HG02678 (cell line): ENCODE results near the gene A3GALT2.

Experiments used
- ATAC-seq: cut with Tn5 transposase; IDR thresholded peaks from one replicate; pipeline ENCODE4 v1.9.1; 2021; ENCODE audit warnings: mild to moderate bottlenecking, moderate library complexity; ENCODE audit not compliant: unreplicated experiment

The A3GALT2 gene

DNA sequence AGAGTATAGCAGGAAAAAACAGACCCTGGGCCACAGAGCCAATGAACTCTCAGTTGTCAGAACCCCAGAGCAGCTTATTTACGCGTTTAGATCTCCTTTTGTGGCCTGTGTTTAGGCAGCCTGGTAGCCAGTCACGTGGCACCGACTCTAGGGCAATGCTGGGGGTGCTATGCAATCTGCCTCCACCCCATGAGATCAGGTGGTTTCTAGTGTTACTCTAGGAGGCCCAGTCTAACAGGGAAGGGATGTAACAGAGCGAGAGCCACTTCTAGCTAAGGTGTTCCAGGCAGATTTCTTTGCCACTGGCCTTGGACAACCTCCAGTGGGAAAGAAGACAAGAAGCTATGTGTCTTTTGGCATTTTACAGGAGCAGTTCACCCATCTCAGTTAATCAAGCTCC, 12.0 kb upstream of the A3GALT2 start:
- ATAC-seq: no peak

DNA sequence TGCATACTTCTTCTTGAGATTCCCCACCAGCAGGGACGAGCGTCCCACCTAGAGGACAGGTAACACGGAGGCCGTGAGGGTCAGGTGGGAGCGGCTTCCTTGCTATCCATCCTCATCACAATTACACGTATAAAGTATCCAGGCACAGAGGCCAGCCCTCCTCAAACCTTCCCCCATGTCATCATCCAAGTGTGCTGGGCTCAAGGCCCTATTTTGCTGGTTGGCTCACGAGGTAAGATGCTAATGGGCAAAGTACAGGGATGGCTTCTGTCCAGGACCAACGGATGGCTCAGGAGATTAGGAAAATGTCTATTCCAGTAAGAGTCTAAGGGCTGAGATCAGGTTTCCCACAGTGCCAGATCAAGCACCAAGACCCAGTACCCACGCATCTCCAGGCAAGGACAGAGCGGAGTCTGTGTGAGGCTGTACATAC, 11.5 kb upstream of the A3GALT2 start:
- ATAC-seq: no peak

DNA sequence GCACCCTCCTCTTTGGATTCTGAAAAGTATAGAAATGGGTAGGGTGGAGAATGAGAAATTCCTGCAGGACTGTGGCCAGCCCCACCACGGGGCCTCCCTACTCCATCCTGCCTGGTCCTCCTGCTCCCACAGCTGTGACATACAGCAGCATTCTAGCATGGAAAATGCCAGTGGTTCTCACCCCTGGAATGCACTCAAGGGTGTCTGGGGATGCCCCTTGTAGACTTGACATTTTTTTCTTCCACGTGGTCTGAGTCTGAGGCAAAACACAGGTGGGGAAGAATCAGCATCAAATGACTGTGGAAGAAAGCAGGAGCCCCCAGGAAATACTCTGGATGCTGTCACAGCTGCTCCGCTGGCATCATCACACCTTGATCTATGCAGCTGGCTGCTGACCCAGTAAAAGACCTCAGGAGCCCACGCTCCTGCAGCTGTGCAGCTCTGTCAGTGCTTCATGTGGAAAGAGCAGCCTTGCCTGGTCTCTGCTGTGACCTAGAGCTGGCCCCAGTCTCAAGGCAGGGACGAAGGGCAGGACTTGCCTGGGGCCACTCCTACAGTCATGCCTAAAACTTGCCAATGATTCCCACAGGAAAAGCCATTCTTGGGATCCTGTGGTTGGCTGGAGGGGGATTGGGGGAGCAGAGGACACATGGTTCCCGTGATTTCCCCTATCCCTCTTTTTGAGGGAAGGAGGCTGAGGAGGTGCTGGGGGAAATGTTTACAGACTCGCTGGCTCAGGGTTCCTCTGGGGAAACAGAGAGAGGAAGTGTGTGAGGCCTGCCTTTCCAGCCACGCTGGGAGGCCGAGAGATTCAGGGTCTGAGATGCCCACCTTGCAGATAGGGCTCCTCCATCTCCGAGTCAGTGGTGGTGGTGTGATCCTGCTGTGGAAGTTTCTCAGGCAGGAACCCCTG, 10.8 kb upstream of the A3GALT2 start:
- ATAC-seq: no peak

DNA sequence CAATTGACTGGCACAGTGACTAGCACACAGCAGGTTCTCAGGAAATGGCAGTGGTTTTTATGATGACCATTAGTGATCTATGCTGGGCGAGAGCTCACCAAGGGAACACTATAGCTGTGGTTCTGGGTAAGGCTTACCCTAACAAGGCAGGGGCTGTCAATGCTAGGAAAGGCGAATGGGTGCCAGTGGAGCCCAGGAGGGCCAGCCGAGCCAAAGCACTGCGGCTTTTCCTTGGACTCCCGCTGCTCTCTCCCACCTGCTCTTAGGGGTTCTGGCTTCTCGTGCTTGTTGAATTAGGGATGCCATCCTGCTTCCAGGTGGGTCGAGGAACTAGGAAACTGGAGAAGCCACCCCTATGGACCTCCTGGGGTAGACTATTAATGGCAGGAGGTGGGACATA, 10.0 kb upstream of the A3GALT2 start:
- no peak for ATAC-seq

DNA sequence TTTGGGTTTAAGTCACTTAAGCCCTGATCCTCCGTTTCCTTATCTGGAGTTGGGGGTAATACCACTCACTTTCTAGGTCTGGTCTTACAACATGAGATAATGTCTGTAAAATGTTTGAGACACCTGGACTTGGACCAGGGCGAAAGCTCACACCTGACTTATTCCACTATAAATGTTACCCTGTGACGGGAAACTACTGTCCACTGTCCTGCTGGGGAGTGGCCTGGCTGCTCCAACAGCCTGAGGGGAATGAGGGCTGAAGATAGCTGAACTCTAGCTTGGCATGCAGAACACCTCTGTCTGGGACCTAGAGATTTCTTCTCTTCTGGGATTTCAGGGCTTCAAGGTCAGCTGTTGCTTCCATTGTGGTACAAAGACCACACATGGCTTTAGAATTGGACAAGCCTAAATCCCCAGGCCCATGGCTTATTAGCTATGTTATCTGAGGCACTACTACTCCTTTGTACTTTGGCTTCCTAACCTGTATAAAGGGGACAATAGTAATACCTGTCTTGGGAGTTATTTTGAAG, 9.5 kb upstream of the A3GALT2 start:
- no peak for ATAC-seq

DNA sequence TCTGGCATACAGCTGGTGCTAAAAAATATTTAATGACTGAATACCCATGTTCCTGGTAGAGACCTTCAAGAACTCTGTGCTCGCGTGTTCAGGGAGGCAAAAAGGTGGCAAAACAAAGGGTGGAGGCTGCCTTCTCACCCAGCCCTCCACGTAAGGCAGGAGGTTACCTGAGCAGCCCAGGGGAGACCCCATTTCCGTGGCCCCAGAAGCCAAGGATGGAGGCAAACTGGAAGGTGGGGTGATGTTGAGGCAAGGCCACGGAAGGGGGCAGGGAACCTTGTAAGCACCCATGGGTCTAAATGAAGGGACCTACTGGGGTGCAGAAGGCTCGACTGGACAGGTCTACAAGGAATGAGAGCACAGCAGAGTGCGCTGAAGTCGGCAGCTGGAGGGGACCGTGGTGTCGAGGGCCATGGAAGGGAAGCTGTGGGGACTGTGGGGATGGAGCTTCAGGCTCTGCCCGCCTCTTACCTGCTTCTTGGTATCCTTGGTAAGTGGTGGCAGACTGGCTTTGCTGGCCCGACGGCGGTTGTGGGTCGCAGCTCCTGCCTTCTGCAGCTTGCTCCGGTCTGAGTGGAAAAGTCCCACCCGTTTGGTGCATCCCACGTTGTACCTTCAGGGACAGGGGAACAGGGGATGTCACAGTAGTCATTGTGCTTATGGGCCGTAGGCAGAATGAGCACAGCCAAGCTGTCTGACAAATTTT, 8.9 kb upstream of the A3GALT2 start:
- no peak for ATAC-seq

DNA sequence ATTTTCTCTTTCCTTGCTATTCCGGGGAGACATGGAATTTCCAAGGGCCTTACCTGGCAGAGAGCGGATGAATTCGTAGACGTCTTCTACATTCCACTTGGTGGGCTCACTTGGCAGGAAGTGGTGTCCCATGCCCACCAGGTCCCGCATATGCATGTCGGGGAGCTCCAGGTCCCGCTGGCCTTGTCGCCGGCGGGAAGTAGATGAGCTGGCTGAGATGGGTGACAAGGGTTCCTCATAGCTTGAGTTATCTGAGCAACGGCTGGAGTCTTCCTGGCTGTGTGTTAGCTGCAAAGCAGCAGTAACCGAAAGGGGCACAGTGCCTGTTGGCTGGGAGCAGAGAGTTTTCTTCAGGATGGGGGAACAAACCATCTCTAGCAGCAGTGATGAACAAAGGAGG, 7.9 kb upstream of the A3GALT2 start:
- no peak for ATAC-seq

DNA sequence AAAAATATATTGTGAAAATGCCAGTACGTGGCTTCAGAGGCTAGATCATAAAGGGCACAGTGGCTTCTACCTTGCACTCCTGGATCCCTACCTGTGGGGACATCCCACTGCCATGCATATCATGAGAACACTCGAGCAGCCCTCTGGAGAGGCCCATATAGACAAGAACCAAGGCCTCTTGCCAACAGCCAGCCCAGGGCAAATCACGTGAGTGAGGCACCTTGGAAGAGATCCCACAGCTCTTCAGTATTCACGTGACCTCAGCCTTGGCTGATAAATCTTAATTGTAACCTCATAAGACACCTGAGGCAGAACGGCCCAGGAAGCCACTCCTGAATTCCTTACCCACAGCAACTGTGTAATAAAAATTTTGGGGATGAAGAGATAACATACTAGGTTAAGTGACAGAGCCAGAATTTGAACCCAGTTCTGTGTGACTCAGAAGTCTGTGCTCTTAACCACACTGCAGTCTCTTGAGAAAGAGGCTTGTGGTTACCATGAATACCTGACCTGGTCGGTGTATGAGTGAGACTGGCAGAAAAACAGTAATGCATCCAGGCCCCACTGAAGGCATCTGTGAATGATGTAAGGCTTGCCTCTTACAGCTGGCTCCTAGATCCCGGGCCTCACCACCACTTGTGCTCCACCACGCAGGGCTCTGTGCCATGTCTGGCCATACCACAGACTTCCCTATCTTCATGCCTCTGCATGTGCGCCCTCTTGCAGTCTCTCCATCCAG, 6.9 kb upstream of the A3GALT2 start:
- ATAC-seq: no peak

DNA sequence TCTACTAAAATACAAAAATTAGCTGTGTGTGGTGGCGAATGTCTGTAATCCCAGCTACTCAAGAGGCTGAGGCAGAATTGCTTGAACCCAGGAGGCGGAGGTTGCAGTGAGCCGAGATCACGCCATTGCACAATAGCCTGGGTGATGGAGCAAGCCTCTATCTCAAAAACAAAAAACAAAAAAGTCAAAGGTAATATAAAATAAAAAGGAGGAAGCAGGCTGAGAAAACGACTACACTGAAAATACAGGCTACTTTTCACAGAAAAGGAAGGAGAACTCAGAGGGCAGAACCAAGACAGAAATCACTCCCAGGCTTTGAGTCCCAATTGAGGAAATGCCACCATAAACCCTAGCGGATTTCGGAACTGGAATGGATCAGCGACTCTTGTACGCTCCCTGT, 5.9 kb upstream of the A3GALT2 start:
- ATAC-seq: no peak

DNA sequence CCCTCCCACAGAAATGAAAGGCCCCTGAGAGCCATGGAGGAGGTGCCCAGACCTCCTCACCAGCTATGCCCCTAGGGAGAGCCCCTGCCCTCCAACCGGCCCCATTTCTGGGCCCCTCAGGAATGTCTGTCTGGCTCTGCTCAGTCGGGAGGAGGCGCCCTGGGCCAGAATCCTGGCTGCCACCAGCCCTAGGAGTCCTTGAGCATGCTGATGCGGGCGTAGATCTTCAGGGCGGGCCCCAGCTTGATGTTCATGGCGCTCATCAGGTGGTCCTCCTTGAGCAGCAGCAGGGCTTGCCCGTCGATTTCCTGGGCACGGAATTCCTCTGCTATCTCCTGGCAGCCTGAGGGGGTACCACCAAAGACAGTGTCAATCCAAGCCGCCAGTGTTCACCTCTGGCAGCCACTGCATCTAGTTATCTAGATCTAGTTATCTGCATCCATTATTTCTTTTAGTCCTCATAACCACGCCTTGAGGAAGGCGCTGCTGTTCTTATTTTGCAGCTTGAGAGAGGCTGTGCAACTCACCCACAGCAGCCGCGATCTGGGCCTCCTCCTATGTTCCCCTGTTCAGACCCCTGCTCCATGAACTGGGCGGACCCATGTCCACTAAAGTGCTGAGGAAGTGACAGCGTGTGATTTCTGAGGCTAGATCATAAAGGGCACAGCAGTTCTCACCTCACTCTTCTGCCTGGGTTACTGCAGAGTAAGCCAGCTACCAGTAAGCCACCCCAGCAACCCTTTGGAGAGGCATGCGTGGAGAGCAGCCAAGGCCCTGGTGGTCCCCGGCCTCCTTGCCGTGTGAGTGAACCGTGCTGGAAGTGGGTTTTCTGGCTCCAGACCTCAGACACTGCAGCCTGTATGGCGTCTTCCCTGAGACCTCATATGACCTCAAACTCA, 4.0 kb upstream of the A3GALT2 start:
- no peak for ATAC-seq

DNA sequence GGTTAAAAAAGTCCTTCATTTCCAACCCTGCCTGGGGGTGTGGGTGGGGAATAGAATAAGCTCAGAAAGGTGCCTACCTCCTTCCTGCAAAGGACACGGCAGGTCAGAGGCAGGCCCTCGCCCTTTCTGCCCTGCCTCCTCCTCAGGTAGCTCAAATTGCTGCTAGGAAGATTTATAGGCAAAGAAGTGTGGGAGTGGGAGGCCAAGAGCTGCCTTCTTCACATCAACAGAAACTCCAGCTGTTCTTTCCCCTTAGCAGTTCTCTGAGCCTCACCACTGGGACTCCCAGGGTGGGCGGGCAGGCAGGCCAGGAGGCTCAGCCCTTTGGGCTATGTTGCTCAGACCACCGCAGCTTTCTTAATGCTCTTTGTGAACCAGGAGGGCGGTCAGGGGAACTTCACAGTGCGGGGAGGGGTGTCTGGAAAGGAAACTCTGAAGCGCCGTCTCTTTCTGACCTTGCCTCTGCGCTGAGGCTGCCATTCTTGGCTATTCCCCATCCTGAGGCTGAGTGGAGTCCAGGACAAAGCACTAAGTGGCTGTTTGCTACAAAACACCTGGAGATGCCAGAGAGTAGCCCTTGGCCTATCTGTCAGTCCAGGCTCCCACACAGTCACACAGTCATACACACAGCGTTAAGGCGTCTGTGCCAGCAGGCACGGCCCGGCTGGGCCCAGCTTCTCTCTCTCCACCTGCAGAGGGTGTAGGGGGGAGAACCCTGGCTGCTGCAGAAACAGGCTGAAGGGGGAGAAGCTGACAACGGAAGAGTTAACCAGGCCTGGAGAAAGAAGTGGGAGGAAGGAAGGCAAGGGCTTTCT, 3.0 kb upstream of the A3GALT2 start:
- ATAC-seq: no peak

DNA sequence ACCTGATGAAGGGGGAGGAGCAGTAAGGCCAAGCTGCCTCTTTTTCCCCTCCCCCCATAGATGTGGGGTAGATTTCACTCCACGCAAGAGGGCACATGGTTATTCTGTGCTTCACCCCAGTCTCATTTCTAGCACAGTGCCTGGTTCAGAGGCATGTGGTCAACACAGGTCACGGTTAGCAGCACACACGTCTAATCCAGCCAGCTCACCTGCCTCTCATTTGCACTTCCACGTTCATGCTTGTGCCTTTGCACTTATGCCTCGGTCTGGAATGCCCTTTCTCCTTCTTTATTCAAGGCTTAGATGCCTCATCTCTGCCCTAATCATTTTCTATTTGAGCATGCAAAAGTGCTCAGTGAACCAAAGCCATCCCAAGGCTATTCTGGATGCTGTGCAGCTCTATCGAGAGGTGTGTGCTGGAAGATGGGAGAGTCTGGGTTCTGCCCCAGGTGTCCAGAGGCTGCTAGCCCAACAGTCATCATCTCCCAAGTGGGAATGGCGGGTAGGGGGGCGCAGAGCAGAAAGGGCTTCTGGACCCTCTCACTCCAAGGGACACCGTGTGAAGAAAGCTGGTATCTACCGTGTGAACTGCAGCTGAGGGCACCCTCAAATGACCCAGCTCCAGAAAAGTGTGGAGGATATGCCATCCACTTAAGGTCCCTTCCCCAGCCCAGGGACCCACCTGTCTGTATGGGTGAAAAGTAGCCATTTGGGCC, 2.1 kb upstream of the A3GALT2 start:
- ATAC-seq: no peak

DNA sequence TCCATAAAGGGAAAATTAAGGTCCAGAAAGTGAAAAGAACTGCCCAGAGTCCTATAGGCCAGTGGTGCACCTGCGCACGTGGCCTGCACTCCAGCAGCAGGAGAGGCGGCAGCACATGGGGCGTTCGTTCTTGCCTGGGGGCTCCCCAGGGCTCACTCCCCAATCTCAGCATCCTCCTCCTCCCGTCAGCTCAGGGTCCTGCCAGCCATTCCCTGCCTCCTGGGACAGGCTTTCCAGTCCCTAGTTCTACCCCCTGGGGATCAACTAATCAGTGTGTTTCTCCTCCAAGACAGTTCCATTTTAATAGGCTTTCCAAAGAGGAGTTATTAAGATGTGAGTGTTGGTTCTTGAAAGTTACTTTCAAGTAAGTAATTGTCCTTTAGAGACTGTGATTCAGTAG, 1.2 kb upstream of the A3GALT2 start:
- ATAC-seq: no peak

DNA sequence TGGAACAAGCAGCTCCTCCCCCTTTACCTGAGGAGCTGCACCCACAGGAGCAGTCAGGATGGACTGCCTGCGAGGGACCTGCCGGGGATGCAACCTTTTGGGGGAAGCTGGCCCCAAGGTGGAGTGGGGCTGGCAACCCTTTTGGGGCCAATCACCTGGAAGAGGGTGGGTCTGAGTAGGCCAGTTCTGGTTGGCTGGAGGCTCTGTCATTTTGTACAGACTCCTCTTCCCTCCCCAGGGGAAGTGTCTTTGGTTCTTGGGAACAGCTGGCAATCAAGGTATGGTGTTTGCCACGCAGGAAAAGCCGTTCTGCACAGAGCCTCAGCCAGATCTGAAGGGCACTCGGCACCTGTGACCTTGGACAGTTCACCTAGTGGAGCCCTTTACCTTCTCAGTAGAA, 280 bp upstream of the A3GALT2 start:
- ATAC-seq: no peak

DNA sequence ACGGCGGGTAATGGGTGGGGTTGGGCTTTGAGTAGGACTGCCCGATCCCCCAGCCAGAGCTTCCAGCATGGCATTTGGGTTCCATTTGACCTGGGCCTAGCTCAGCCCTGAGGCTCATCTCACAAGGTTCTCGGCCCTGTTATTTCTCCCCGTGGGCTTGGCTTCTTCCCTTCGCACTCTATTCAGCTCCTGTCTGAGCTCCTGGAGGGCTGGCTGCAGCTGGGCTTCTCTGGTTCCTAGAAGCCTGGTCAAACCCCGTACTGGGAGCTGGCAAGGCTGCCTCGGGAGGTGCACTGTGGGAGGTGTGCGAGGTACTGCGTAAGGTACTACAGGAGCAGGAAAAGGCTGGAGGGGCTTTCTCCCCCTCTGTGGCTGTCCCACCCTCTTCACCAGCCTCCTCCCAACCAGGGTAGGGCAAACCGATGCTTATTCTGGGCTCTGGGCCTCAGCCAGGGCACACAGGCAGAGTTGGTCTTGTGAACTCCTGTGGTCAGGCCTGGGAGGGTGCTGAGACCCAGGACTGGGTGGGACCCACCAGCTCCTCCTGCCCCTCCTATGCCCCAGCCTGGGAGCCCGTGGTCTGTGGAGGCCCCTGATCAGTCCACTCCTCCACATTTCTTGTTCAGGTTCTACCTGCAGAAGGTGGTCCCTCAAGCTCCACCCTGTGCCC, 814 bp downstream of the A3GALT2 start:
- ATAC-seq: no peak

DNA sequence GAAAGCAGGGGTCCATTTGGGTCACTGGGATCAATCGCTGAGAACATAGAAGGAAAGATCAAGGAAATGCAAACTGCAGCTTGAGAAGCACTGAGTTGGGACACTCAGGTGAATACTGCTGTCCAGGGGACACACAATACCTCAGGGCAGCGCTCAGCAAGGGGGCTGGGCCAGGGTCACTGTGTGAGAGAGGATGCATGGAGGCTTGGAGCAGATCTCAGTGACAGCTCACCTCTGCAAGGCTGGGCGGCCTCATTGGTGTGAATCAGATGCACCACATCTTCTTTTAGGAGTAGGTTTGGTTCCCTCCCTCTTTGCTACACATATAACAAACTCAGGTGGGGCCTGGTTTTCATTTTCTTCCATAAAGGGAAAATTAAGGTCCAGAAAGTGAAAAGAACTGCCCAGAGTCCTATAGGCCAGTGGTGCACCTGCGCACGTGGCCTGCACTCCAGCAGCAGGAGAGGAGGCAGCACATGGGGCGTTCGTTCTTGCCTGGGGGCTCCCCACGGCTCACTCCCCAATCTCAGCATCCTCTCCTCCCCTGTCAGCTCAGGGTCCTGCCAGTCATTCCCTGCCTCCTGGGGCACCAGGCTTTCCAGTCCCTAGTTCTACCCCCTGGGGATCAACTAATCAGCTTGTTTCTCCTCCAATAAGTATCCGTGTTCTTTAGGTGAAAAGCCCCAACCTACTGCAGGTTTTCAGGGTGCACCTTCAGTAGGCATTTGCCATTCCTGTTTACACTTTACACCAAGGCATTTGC, 1.5 kb downstream of the A3GALT2 start:
- no peak for ATAC-seq

DNA sequence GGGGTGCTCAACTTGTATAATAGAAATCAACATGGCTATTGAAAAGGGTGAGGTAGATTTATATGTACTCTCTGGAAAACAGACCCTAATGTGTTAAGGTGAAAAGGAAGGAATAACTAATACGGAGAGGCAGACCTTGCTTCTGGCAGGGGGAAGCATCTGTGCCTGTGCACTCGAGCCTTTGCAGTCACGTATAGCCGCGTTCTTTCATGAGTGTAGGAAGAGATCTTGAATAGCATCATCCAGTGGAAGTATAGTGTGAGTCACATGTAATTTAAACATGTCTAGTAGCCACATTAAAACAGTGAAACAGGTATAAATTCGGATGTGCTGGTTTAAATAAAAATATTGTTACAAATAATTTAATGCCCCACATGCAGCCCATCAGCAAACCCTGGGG, 3.0 kb downstream of the A3GALT2 start:
- ATAC-seq: no peak

DNA sequence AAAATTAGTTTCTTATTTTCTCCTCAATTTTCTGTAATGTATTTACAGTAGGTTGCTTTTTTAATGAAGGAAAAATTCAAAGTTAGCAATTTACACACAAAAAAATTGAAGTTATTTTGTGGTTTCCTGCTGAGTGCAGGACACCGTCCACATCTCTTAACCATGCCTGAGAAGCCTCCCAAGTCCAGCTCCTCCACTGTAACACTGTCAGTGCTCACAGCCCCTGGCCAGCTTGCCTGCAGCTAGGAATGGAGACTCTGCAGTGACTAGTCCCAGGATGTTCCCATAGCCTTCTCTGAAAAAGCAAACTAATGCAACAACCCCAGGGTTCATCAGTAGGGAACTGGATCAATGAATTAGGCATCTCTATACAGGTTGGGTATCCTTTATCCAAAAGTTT, 3.5 kb downstream of the A3GALT2 start:
- ATAC-seq: no peak
